ENCODE results near the gene REN. TPM values are rescaled to one million over a fixed set of nuclear protein-coding genes. Genes with fewer than 3 reads are reported as not detected.
A peak's percentile ranks its signal among the peaks of the same experiment; 100 is the strongest.

The REN gene
- polyA plus RNA-seq, 1 experiment, result 0.99 TPM

GRCh38 chr1:204206121-204206520 lies 40.0 kb upstream of the REN start:
- ChIA-PET CTCF (interaction anchor here (0.7 to 7.4 kb wide), 35 partner anchors 9 to 601 kb away, joined by 3 to 240 read pairs (median 6); partner anchors contain the start of genes ETNK2, GOLT1A, KISS1 and PLEKHA6), POLR2A (interaction anchor here (0.6 kb wide), 1 partner anchor 18 kb away, joined by 3 read pairs; no protein-coding TSS in a partner anchor)
- no peak for DNase-seq (ENCODE audit: low read depth)
- no peaks in the 10 kb centered on the region for H3K27me3 ChIP-seq (ENCODE audit: control insufficient read depth, insufficient read depth, low read length)
- no peaks in the 10 kb centered on the region for H3K36me3 ChIP-seq (ENCODE audit: control insufficient read depth, insufficient read depth, low read length)
- peak; percentile 44 for TF ChIP-seq CTCF (IDR thresholded peaks at IDR 0.05; ENCODE audit: insufficient read depth, low read depth, low read length)
- no peak overlapping the region for H3K4me3 ChIP-seq (ENCODE audit: low read depth, low read length)

GRCh38 chr1:204205486-204205885 lies 39.3 kb upstream of the REN start:
- CTCF ChIA-PET, result interaction anchor here (0.7 to 7.4 kb wide), 22 partner anchors 8 to 345 kb away, joined by 3 to 240 read pairs (median 15); partner anchors contain the start of genes ETNK2, GOLT1A, KISS1 and PLEKHA6
- H3K4me3 ChIP-seq (ENCODE audit: low read depth, low read length), result no peak overlapping the region
- POLR2A ChIA-PET, result no interaction called here
- H3K27me3 ChIP-seq (ENCODE audit: control insufficient read depth, insufficient read depth, low read length), result no peaks in the 10 kb centered on the region
- TF ChIP-seq CTCF (IDR thresholded peaks at IDR 0.05; ENCODE audit: insufficient read depth, low read depth, low read length), result no peak
- DNase-seq (ENCODE audit: low read depth), result no peak
- H3K36me3 ChIP-seq (ENCODE audit: control insufficient read depth, insufficient read depth, low read length), result no peaks in the 10 kb centered on the region

- POLR2A ChIA-PET, result interaction anchor here (0.6 kb wide), 1 partner anchor 129 kb away, joined by 3 read pairs; no protein-coding TSS in a partner anchor
- DNase-seq (ENCODE audit: low read depth), result no peak
- CTCF ChIA-PET, result interaction anchor here (1.3 to 7.4 kb wide), 7 partner anchors 11 to 344 kb away, joined by 3 to 240 read pairs (median 30); partner anchors contain the start of genes GOLT1A, PLEKHA6, REN and SNRPE
Observed at GRCh38 chr1:204204944-204205343, 38.8 kb upstream of the REN start.

GRCh38 chr1:204203206-204203767 lies 37.1 kb upstream of the REN start:
- DNase-seq (ENCODE audit: low read depth), result no peak
- ChIA-PET POLR2A (interaction anchor here (0.6 kb wide), 1 partner anchor 134 kb away, joined by 3 read pairs; no protein-coding TSS in a partner anchor), CTCF (interaction anchor here (0.6 to 7.4 kb wide), 5 partner anchors 11 to 1391 kb away, joined by 3 to 240 read pairs (median 4); partner anchors contain the start of genes GOLT1A, PLEKHA6 and REN)
- H3K36me3 ChIP-seq (ENCODE audit: control insufficient read depth, insufficient read depth, low read length), result no peaks in the 10 kb centered on the region
- no peaks in the 10 kb centered on the region for H3K27me3 ChIP-seq (ENCODE audit: control insufficient read depth, insufficient read depth, low read length)
- no peak overlapping the region for H3K4me3 ChIP-seq (ENCODE audit: low read depth, low read length)
- TF ChIP-seq CTCF (IDR thresholded peaks at IDR 0.05; ENCODE audit: insufficient read depth, low read depth, low read length), result no peak

More at GRCh38 chr1:204204944-204205343, 38.8 kb upstream of the REN start:
- Histone ChIP-seq H3K27me3 (ENCODE audit: control insufficient read depth, insufficient read depth, low read length) (no peaks in the 10 kb centered on the region), H3K4me3 (ENCODE audit: low read depth, low read length) (no peak overlapping the region), H3K36me3 (ENCODE audit: control insufficient read depth, insufficient read depth, low read length) (no peaks in the 10 kb centered on the region)
- no peak for TF ChIP-seq CTCF (IDR thresholded peaks at IDR 0.05; ENCODE audit: insufficient read depth, low read depth, low read length)

- H3K27me3 ChIP-seq (ENCODE audit: control insufficient read depth, insufficient read depth, low read length), result no peaks in the 10 kb centered on the region
- CTCF ChIA-PET, result interaction anchor here (1.1 to 7.4 kb wide), 4 partner anchors 11 to 157 kb away, joined by 4 to 240 read pairs (median 4); partner anchors contain the start of genes GOLT1A, PLEKHA6 and REN
- POLR2A ChIA-PET, result interaction anchor here (0.6 kb wide), 1 partner anchor 135 kb away, joined by 3 read pairs; no protein-coding TSS in a partner anchor
- no peaks in the 10 kb centered on the region for H3K36me3 ChIP-seq (ENCODE audit: control insufficient read depth, insufficient read depth, low read length)
- H3K4me3 ChIP-seq (ENCODE audit: low read depth, low read length), result no peak overlapping the region
- DNase-seq (ENCODE audit: low read depth), result no peak
- TF ChIP-seq CTCF (IDR thresholded peaks at IDR 0.05; ENCODE audit: insufficient read depth, low read depth, low read length), result no peak
Observed at GRCh38 chr1:204202481-204202880, 36.3 kb upstream of the REN start.

Data from BJ (cell line).